SK-N-SH treated with all-trans-retinoic acid at 6 μM for 48 hours (cell line): Measurements from ENCODE around the gene FOXE1.

Experiments
- ARNTL ChIP-seq: fragments of 450-650 bp; formaldehyde crosslinking; IDR thresholded peaks from 2 replicates; pipeline ENCODE4 v1.5.0; 2020; ENCODE audit warnings: low read depth, mild to moderate bottlenecking, moderate library complexity, borderline replicate concordance
- CREB5 ChIP-seq: fragments of 250-450 bp; sonication (Bioruptor Pico); IDR thresholded peaks from 2 replicates; pipeline ENCODE4 v1.5.1; 2020; ENCODE audit warnings: low read depth, mild to moderate bottlenecking, moderate library complexity
- CSDC2 ChIP-seq: fragments of 250-450 bp; sonication (Bioruptor Pico); IDR thresholded peaks from 2 replicates; pipeline ENCODE4 v1.5.0; 2020; ENCODE audit warnings: mild to moderate bottlenecking, moderate library complexity
- OSR1 ChIP-seq: fragments of 250-450 bp; sonication (Bioruptor Pico); IDR thresholded peaks from 2 replicates; pipeline ENCODE4 v1.8.0; 2022; ENCODE audit warnings: moderate library complexity, mild to moderate bottlenecking, inconsistent platforms
- SNAI2 ChIP-seq: fragments of 250-450 bp; sonication (Bioruptor Pico); IDR thresholded peaks from 2 replicates; pipeline ENCODE4 v1.5.0; 2020; ENCODE audit warnings: mild to moderate bottlenecking, moderate library complexity
- TCF4 ChIP-seq: fragments of 250-450 bp; sonication (Bioruptor Pico); IDR thresholded peaks from 2 replicates; pipeline ENCODE4 v1.8.0; 2021; ENCODE audit warnings: mild to moderate bottlenecking, moderate library complexity, borderline replicate concordance
- ZFP3 ChIP-seq: fragments of 250-450 bp; sonication (Bioruptor Pico); IDR thresholded peaks from 2 replicates; pipeline ENCODE4 v1.5.0; 2020; ENCODE audit warnings: mild to moderate bottlenecking, moderate library complexity
- TF ChIP-seq, protein P1 (sequence below): fragments of 250-450 bp; sonication (Bioruptor Pico); IDR thresholded peaks from 2 replicates; pipeline ENCODE4 v1.5.1; 2021; ENCODE audit warnings: mild to moderate bottlenecking, moderate library complexity

GRCh38 chr9:97868859-97869258 lies 15.8 kb downstream of the FOXE1 start:
- TF ChIP-seq, protein P1, sequence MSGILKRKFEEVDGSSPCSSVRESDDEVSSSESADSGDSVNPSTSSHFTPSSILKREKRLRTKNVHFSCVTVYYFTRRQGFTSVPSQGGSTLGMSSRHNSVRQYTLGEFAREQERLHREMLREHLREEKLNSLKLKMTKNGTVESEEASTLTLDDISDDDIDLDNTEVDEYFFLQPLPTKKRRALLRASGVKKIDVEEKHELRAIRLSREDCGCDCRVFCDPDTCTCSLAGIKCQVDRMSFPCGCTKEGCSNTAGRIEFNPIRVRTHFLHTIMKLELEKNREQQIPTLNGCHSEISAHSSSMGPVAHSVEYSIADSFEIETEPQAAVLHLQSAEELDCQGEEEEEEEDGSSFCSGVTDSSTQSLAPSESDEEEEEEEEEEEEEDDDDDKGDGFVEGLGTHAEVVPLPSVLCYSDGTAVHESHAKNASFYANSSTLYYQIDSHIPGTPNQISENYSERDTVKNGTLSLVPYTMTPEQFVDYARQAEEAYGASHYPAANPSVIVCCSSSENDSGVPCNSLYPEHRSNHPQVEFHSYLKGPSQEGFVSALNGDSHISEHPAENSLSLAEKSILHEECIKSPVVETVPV (CRISPR knock-in tag): no peak
- TF ChIP-seq CREB5 (CRISPR knock-in tag) (no peak), CSDC2 (CRISPR knock-in tag) (no peak), ZFP3 (CRISPR knock-in tag) (no peak), TCF4 (CRISPR knock-in tag) (no peak), SNAI2 (CRISPR knock-in tag) (no peak), ARNTL (no peak), OSR1 (CRISPR knock-in tag) (no peak)
